HepG2 (cell line): ENCODE results near the gene KLF11. TPM values are rescaled to one million over a fixed set of nuclear protein-coding genes. Genes with fewer than 3 reads are reported as not detected.
A peak's percentile ranks its signal among the peaks of the same experiment; 100 is the strongest.

ENCODE experiments used
- CBX2 ChIP-seq, 2 experiments: fragments of 200-600 bp in 1 of 2; sonication (generic); formaldehyde crosslinking in 1 of 2; IDR thresholded peaks; 2 replicates each; pipeline versions ENCODE4 v1.7.0 to v1.8.1; 2018 to 2022; ENCODE audit warnings: low read depth in 2 of 2, low read length in 1 of 2, mild to moderate bottlenecking in 1 of 2, missing genetic modification reagents in 1 of 2
- CC2D1A ChIP-seq: sonication (generic); formaldehyde crosslinking; IDR thresholded peaks from 2 replicates; pipeline ENCODE4 v1.8.1; 2023; ENCODE audit warnings: mild to moderate bottlenecking, missing genetic modification reagents
- DMAP1 ChIP-seq: IDR thresholded peaks from 2 replicates; pipeline ENCODE4 v1.6.1; 2016
- E2F5 ChIP-seq: sonication (generic); formaldehyde crosslinking; conservative IDR thresholded peaks from 2 replicates; pipeline ENCODE4 v1.4.0; 2020; ENCODE audit warnings: missing genetic modification reagents
- FOXK1 ChIP-seq: sonication (generic); formaldehyde crosslinking; IDR thresholded peaks from 2 replicates; pipeline ENCODE4 v1.4.0; 2020; ENCODE audit warnings: low read depth, missing genetic modification reagents, borderline replicate concordance
- GABPB1 ChIP-seq: IDR thresholded peaks from 2 replicates; pipeline ENCODE4 v1.6.1; 2016; ENCODE audit warnings: mild to moderate bottlenecking, missing genetic modification reagents, moderate library complexity, missing compliant biosample characterization
- HINFP ChIP-seq: sonication (generic); formaldehyde crosslinking; IDR thresholded peaks from 2 replicates; pipeline ENCODE4 v1.4.0; 2020; ENCODE audit warnings: low read depth, mild to moderate bottlenecking, missing genetic modification reagents
- MIER3 ChIP-seq: IDR thresholded peaks from 2 replicates; pipeline ENCODE4 v1.6.1; 2016; ENCODE audit warnings: missing compliant biosample characterization, borderline replicate concordance
- MLX ChIP-seq: IDR thresholded peaks from 2 replicates; pipeline ENCODE4 v1.6.1; 2016
- MTA1 ChIP-seq: sonication (generic); formaldehyde crosslinking; IDR thresholded peaks from 2 replicates; pipeline ENCODE4 v1.4.0; 2020; ENCODE audit warnings: missing genetic modification reagents, mild to moderate bottlenecking, borderline replicate concordance
- SKIL ChIP-seq: sonication (generic); formaldehyde crosslinking; IDR thresholded peaks from 2 replicates; pipeline ENCODE4 v1.8.0; 2022; ENCODE audit warnings: missing genetic modification reagents, mild to moderate bottlenecking, moderate library complexity, borderline replicate concordance
- ZNF10 ChIP-seq: sonication (generic); formaldehyde crosslinking; IDR thresholded peaks from 2 replicates; pipeline ENCODE4 v1.4.0; 2020; ENCODE audit warnings: mild to moderate bottlenecking, low read depth, missing genetic modification reagents, borderline replicate concordance
- ZNF17 ChIP-seq: sonication (generic); formaldehyde crosslinking; IDR thresholded peaks from 2 replicates; pipeline ENCODE4 v1.5.0; 2020; ENCODE audit warnings: mild to moderate bottlenecking, missing genetic modification reagents
- ZNF580 ChIP-seq: IDR thresholded peaks from 2 replicates; pipeline ENCODE4 v1.6.1; 2016; ENCODE audit warnings: low read depth, borderline replicate concordance
- ZNF773 ChIP-seq: sonication (generic); formaldehyde crosslinking; IDR thresholded peaks from 2 replicates; pipeline ENCODE4 v1.4.0; 2020; ENCODE audit warnings: missing genetic modification reagents, borderline replicate concordance
- polyA plus RNA-seq, 8 experiments: library from polyadenylated mRNA; depleted of rRNA in 3 of 8; stranded (reverse) in 7 of 8; unstranded in 1 of 8; fragments of >200 nt; fragmentation: Illumina TruSeq in 4 of 8; extraction: Trizol in 4 of 8; gene quantifications; 2 replicates each; pipeline versions ENCODE4 v1.2.1 to v1.2.3, GENCODE V29; 2011 to 2016; ENCODE audit warnings: low read depth in 4 of 8, missing spikeins in 1 of 8, mixed read lengths in 1 of 8; ENCODE audit not compliant: insufficient read depth in 1 of 8
- total RNA-seq, 5 experiments: library from RNA; depleted of rRNA; stranded (reverse); fragments of >200 nt; fragmentation: Illumina TruSeq; extraction: Trizol; gene quantifications; 2 replicates each; pipeline ENCODE4 v1.2.3, GENCODE V29; 2016; ENCODE audit warnings: low read depth in 1 of 5

The KLF11 gene
- total and polyA plus RNA-seq, 2 of the 13 experiments (the other 11 are each of a cell fraction or from before 2014, with no cell fraction given), result 2.5 to 11.8 TPM

GRCh38 chr2:10043906-10044601 is 704 bp downstream of the KLF11 start (continued):
- no peak for TF ChIP-seq E2F5 (CRISPR knock-in tag)
- no peak for TF ChIP-seq HINFP (CRISPR knock-in tag)
- no peak for TF ChIP-seq ZNF580 (CRISPR knock-in tag)
- peak; percentile 27; the same call in 1 of the 2 replicates for TF ChIP-seq MTA1 (CRISPR knock-in tag)
- no peak for TF ChIP-seq CBX2 (IDR thresholded peaks at IDR 0.05; ENCODE audit: low read depth, low read length)
- 0 out of 2 replicates have a peak, but pooled peaks have one; percentile 47 for TF ChIP-seq CBX2 (CRISPR knock-in tag; IDR thresholded peaks at IDR 0.05; ENCODE audit: low read depth)
- TF ChIP-seq GABPB1 (CRISPR knock-in tag), result peak; percentile 79
- TF ChIP-seq FOXK1, result peak; percentile 14; the same call in 1 of the 2 replicates
- peak; percentile 39; the same call in 1 of the 2 replicates for TF ChIP-seq MLX (CRISPR knock-in tag)
- TF ChIP-seq ZNF773 (CRISPR knock-in tag), result no peak
- TF ChIP-seq DMAP1 (CRISPR knock-in tag), result 0 out of 2 replicates have a peak, but pooled peaks have one; percentile 36
- TF ChIP-seq CC2D1A (CRISPR knock-in tag), result no peak
- TF ChIP-seq ZNF17 (CRISPR knock-in tag), result no peak
- TF ChIP-seq ZNF10 (CRISPR knock-in tag), result no peak
- TF ChIP-seq MIER3 (CRISPR knock-in tag), result peak; percentile 54; the same call in 1 of the 2 replicates
- TF ChIP-seq SKIL, result peak; percentile 70; the same call in 1 of the 2 replicates
